Measurements from ENCODE around the gene SUPT6H. TPM values are rescaled to one million over a fixed set of nuclear protein-coding genes. Genes with fewer than 3 reads are reported as not detected.

SUPT6H gene
- total RNA-seq, 4 donors from 2014 or later = 50.8 to 167 (median 61.6) TPM

DNA sequence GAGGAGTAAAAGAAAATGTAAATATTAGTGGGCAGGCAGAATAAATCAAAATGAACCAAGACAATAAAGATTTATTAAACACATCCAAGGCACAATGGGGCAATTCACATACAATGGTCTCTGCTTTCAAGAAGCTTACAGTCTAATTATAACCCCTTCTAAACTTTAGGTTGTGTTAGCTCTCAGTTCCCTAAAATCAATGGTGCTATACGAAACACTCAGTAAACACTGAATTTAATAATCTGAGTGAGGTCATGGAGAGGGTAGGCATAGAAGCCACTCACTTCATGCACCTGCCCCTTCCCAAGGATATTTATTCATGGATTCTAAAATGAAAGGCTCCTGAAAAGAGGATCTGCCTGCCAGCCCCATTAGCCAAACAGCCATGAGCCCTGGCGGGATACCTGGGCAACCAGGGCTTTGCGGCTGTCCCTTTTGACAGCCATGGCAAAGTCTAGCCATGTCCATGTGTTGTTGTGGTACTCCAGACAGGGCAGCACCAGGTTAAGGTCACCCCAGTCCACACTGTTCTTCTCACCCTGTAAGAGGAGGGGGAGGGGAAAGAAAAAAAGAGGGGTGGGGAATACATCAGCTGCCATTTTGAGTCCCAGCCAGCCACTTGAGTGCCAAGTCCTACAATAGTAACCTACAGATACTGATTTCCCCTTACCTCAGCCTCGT lies 46.6 kb upstream of the SUPT6H start:
- WGBS, 2 donors (ENCODE audit: low coverage in 1 of 2) = 87% methylated on average over 4 of the region's 4 CpGs; no CpG with 5 or more reads in 1 of the 2 donors
- no peak for TF ChIP-seq POLR2AphosphoS5 (IDR thresholded peaks at IDR 0.05)
- TF ChIP-seq, protein P1, sequence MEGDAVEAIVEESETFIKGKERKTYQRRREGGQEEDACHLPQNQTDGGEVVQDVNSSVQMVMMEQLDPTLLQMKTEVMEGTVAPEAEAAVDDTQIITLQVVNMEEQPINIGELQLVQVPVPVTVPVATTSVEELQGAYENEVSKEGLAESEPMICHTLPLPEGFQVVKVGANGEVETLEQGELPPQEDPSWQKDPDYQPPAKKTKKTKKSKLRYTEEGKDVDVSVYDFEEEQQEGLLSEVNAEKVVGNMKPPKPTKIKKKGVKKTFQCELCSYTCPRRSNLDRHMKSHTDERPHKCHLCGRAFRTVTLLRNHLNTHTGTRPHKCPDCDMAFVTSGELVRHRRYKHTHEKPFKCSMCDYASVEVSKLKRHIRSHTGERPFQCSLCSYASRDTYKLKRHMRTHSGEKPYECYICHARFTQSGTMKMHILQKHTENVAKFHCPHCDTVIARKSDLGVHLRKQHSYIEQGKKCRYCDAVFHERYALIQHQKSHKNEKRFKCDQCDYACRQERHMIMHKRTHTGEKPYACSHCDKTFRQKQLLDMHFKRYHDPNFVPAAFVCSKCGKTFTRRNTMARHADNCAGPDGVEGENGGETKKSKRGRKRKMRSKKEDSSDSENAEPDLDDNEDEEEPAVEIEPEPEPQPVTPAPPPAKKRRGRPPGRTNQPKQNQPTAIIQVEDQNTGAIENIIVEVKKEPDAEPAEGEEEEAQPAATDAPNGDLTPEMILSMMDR (IDR thresholded peaks at IDR 0.05) = no peak
- TF ChIP-seq POLR2A (IDR thresholded peaks at IDR 0.05) = no peak
- TF ChIP-seq EP300 (IDR thresholded peaks at IDR 0.05; ENCODE audit: low read depth) = no peak
- in situ Hi-C loops (cut with MboI; ENCODE audit: low pct_ligation_motif_present in 1 of 4, low pct_unique_long_range_greater_than_20kb in 1 of 4, low sequenced_read_pairs in 3 of 4) (loop anchor here in 2 of 4 donors (10.0 kb wide), 1 partner anchor 121 kb away; no protein-coding TSS in a partner anchor), intact Hi-C loops (cut with DNase I; ENCODE audit: low total_unique reads) (no loop called here)
- H3K4me1 ChIP-seq = peaks cover 0 to 3% (median 0%) of the 10 kb centered on the region in 4 donors
- no peaks in the 10 kb centered on the region for H3K9me3 ChIP-seq
- no peaks in the 10 kb centered on the region for H3K27me3 ChIP-seq
- no peak for DNase-seq
- H3K27ac ChIP-seq = no peak overlapping the region
- H3K4me3 ChIP-seq = no peak overlapping the region
- peaks cover 0 to 63% (median 28%) of the 10 kb centered on the region in 4 donors for H3K36me3 ChIP-seq

DNA sequence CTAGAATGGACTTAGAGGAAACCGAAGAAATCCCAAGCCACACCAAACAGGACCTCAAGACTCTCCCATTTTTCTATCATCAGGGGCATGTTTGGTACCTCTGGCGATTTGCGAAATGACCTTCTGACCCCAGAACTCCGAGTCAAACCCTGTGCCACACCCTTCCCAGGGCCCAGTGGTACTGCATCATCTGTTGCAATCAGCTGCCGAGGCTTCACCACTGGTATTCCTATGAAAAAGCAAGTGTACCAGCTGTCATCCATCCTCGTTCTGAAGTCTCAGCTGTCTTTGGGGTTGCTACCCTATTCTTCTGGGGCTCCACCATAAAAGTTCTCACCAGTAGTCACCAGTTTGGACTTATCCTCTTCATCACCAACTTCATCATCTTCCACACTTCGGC lies 45.7 kb upstream of the SUPT6H start:
- H3K36me3 ChIP-seq = peaks cover 0 to 72% (median 31%) of the 10 kb centered on the region in 4 donors
- no peaks in the 10 kb centered on the region for H3K27me3 ChIP-seq
- H3K4me1 ChIP-seq = peaks cover 0 to 3% (median 0%) of the 10 kb centered on the region in 4 donors
- no peaks in the 10 kb centered on the region for H3K9me3 ChIP-seq
- WGBS, 2 donors (ENCODE audit: low coverage in 1 of 2) = 74 to 82% methylated on average over 6 to 7 of the region's 7 CpGs
- DNase-seq = no peak
- TF ChIP-seq POLR2AphosphoS5 (IDR thresholded peaks at IDR 0.05) = no peak
- TF ChIP-seq POLR2A (IDR thresholded peaks at IDR 0.05) = no peak
- no peak for TF ChIP-seq EP300 (IDR thresholded peaks at IDR 0.05; ENCODE audit: low read depth)
- TF ChIP-seq, protein P1 (IDR thresholded peaks at IDR 0.05) = no peak
- H3K4me3 ChIP-seq = no peak overlapping the region
- H3K27ac ChIP-seq = no peak overlapping the region
- intact Hi-C loops (cut with DNase I; ENCODE audit: low total_unique reads) = no loop called here
- in situ Hi-C loops (cut with MboI; ENCODE audit: low pct_ligation_motif_present in 1 of 4, low pct_unique_long_range_greater_than_20kb in 1 of 4, low sequenced_read_pairs in 3 of 4) = loop anchor here in 2 of 4 donors (10.0 kb wide), 1 partner anchor 121 kb away; no protein-coding TSS in a partner anchor

DNA sequence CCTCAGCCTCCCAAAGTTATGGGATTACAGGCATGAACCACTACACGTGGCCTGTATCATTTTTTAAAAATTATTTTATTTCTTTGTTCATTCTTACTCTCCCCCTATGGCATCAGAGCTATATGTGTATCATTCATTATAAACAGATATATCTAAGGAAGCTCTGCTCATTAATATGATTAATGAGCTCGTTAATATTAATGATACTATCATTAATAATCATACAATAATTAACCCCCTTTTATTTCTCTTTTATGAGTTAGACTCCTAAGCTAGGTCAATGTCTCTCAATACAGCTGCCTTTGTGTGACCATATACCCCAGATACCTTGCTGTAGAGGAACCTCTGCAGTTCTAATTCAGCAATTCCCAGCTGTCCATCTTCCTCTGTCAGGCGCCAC lies 43.5 kb upstream of the SUPT6H start:
- DNase-seq = no peak
- in situ Hi-C loops (cut with MboI; ENCODE audit: low pct_ligation_motif_present in 1 of 4, low pct_unique_long_range_greater_than_20kb in 1 of 4, low sequenced_read_pairs in 3 of 4) = loop anchor here in 2 of 4 donors (10.0 kb wide), 1 partner anchor 124 kb away; no protein-coding TSS in a partner anchor
- Histone ChIP-seq H3K27ac (no peak overlapping the region), H3K27me3 (no peaks in the 10 kb centered on the region), H3K36me3 (peaks cover 0 to 94% (median 41%) of the 10 kb centered on the region in 4 donors), H3K9me3 (no peaks in the 10 kb centered on the region), H3K4me3 (no peak overlapping the region), H3K4me1 (no peaks in the 10 kb centered on the region)
- 84 to 85% methylated on average over 2 to 3 of the region's 3 CpGs for WGBS, 2 donors (ENCODE audit: low coverage in 1 of 2)
- TF ChIP-seq, protein P1 (IDR thresholded peaks at IDR 0.05) = no peak
- TF ChIP-seq POLR2A (IDR thresholded peaks at IDR 0.05) (no peak), POLR2AphosphoS5 (IDR thresholded peaks at IDR 0.05) (no peak), EP300 (IDR thresholded peaks at IDR 0.05; ENCODE audit: low read depth) (no peak)
- intact Hi-C loops (cut with DNase I; ENCODE audit: low total_unique reads) = no loop called here

DNA sequence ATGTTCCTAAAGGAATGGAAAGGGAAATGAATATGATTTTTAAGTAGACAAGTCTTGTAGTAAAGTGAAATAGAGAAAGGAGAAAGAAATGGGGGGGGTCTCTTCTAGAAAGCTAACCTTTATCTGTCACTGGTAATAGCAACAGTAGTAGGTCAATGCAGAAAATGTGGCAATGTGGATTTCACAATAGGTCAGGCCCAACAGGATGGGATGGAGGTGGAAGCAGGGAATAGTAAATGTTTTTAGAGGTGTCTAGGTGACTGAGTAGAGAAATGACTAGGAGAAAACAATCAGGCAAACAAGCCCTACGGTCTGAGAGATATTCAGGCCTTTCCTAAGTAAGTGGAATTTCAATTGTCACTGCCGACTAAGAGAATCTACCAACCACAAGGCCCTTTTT lies 42.0 kb upstream of the SUPT6H start:
- no peaks in the 10 kb centered on the region for H3K27me3 ChIP-seq
- in situ Hi-C loops (cut with MboI; ENCODE audit: low pct_ligation_motif_present in 1 of 4, low pct_unique_long_range_greater_than_20kb in 1 of 4, low sequenced_read_pairs in 3 of 4) (no loop called here), intact Hi-C loops (cut with DNase I; ENCODE audit: low total_unique reads) (no loop called here)
- H3K9me3 ChIP-seq = no peaks in the 10 kb centered on the region
- H3K4me1 ChIP-seq = no peaks in the 10 kb centered on the region
- WGBS, 2 donors (ENCODE audit: low coverage in 1 of 2) = 79 to 86% methylated on average over 1 to 2 of the region's 2 CpGs
- H3K27ac ChIP-seq = no peak overlapping the region
- peaks cover 0 to 94% (median 44%) of the 10 kb centered on the region in 4 donors for H3K36me3 ChIP-seq
- TF ChIP-seq EP300 (IDR thresholded peaks at IDR 0.05; ENCODE audit: low read depth) (no peak), POLR2A (IDR thresholded peaks at IDR 0.05) (no peak), POLR2AphosphoS5 (IDR thresholded peaks at IDR 0.05) (no peak)
- TF ChIP-seq, protein P1 (IDR thresholded peaks at IDR 0.05) = no peak
- no peak overlapping the region for H3K4me3 ChIP-seq
- DNase-seq = no peak

Data from transverse colon (tissue), 4 donors.